WTC11 (cell line): ENCODE measurements around the gene SDC1. TPM values are rescaled to one million over a fixed set of nuclear protein-coding genes. Genes with fewer than 3 reads are reported as not detected.

Experiments
- ATAC-seq: fragments of 200-7000 bp; cut with Tn5 transposase; 2 replicates; pipeline ENCODE4 v1.10.0; 2021; ENCODE audit warnings: mild to moderate bottlenecking, moderate library complexity
- CTCF ChIA-PET: fragments of 300-600 bp; sonication (Branson Sonifier 250); formaldehyde crosslinking; loops from one replicate; lab custom pipeline; 2021; ENCODE audit warnings: antibody characterized with exemption; lab: Charles Lee
- POLR2A ChIA-PET: fragments of 350-600 bp; sonication (Branson Sonifier 250); formaldehyde crosslinking; loops from one replicate; lab custom pipeline; 2021; ENCODE audit warnings: antibody characterized with exemption; lab: Charles Lee
- DNase-seq: peaks from one replicate; pipeline ENCODE4 v3.0.0; 2021; ENCODE audit warnings: low spot score
- H3K27ac Mint-ChIP-seq: 2 replicates; pipeline ENCODE4 v1.8.0; 2021; ENCODE audit warnings: mixed read lengths
- H3K27me3 Mint-ChIP-seq: 2 replicates; pipeline ENCODE4 v1.8.0; 2021; ENCODE audit warnings: low read depth, mild to moderate bottlenecking, moderate library complexity, mixed read lengths
- H3K36me3 Mint-ChIP-seq: 2 replicates; pipeline ENCODE4 v1.8.0; 2021; ENCODE audit warnings: mixed read lengths
- H3K4me1 Mint-ChIP-seq: 2 replicates; pipeline ENCODE4 v1.8.0; 2022; ENCODE audit warnings: mixed read lengths
- H3K4me3 Mint-ChIP-seq: 2 replicates; pipeline ENCODE4 v1.8.0; 2021; ENCODE audit warnings: mild to moderate bottlenecking, moderate library complexity, mixed read lengths
- H3K9me3 Mint-ChIP-seq: 2 replicates; pipeline ENCODE4 v1.8.0; 2021; ENCODE audit warnings: mixed read lengths
- ARID4B ChIP-seq: sonication (generic); formaldehyde crosslinking; IDR thresholded peaks from 2 replicates; pipeline ENCODE4 v1.8.0; 2023; ENCODE audit warnings: missing genetic modification reagents, mild to moderate bottlenecking, borderline replicate concordance
- ATF2 ChIP-seq: sonication (generic); formaldehyde crosslinking; IDR thresholded peaks from 2 replicates; pipeline ENCODE4 v1.8.1; 2022; ENCODE audit warnings: low read depth, missing genetic modification reagents, borderline replicate concordance
- CBFB ChIP-seq: sonication (generic); formaldehyde crosslinking; IDR thresholded peaks from 2 replicates; pipeline ENCODE4 v1.8.1; 2022; ENCODE audit warnings: mild to moderate bottlenecking, low read depth, missing genetic modification reagents
- CDX4 ChIP-seq: fragments of 250-450 bp; sonication (Bioruptor Pico); IDR thresholded peaks from 2 replicates; pipeline ENCODE4 v1.9.0; 2021; ENCODE audit warnings: moderate library complexity, mild to moderate bottlenecking, inconsistent platforms, borderline replicate concordance
- EMX1 ChIP-seq: fragments of 250-450 bp; sonication (Bioruptor Pico); IDR thresholded peaks from 2 replicates; pipeline ENCODE4 v1.8.0; 2021; ENCODE audit warnings: mild to moderate bottlenecking
- ERG ChIP-seq: fragments of 250-450 bp; sonication (Bioruptor Pico); IDR thresholded peaks from 2 replicates; pipeline ENCODE4 v1.8.0; 2021; ENCODE audit warnings: mild to moderate bottlenecking
- FOXJ3 ChIP-seq: sonication (generic); formaldehyde crosslinking; IDR thresholded peaks from 2 replicates; pipeline ENCODE4 v1.9.0; 2021; ENCODE audit warnings: missing genetic modification reagents, mild to moderate bottlenecking, borderline replicate concordance
- FOXP4 ChIP-seq: sonication (generic); formaldehyde crosslinking; IDR thresholded peaks from 2 replicates; pipeline ENCODE4 v1.8.0; 2022; ENCODE audit warnings: mild to moderate bottlenecking, missing genetic modification reagents
- GRHL2 ChIP-seq: fragments of 250-450 bp; sonication (Bioruptor Pico); IDR thresholded peaks from 2 replicates; pipeline ENCODE4 v1.8.0; 2022; ENCODE audit warnings: mild to moderate bottlenecking, moderate library complexity; ENCODE audit not compliant: insufficient replicate concordance, severe bottlenecking
- JAZF1 ChIP-seq: fragments of 250-450 bp; sonication (Bioruptor Pico); IDR thresholded peaks from 2 replicates; pipeline ENCODE4 v1.9.0; 2021; ENCODE audit warnings: moderate library complexity, mild to moderate bottlenecking, inconsistent platforms
- JUN ChIP-seq: sonication (generic); formaldehyde crosslinking; IDR thresholded peaks from 2 replicates; pipeline ENCODE4 v1.8.0; 2023; ENCODE audit warnings: mild to moderate bottlenecking, missing genetic modification reagents
- MAX ChIP-seq: sonication (generic); formaldehyde crosslinking; IDR thresholded peaks from 2 replicates; pipeline ENCODE4 v1.8.0; 2022; ENCODE audit warnings: mild to moderate bottlenecking, missing genetic modification reagents
- MXD4 ChIP-seq: fragments of 250-450 bp; sonication (Bioruptor Pico); IDR thresholded peaks from 2 replicates; pipeline ENCODE4 v1.8.0; 2021; ENCODE audit warnings: mild to moderate bottlenecking, moderate library complexity, borderline replicate concordance
- NFATC4 ChIP-seq: fragments of 250-450 bp; sonication (Bioruptor Pico); IDR thresholded peaks from 2 replicates; pipeline ENCODE4 v1.9.0; 2021; ENCODE audit warnings: mild to moderate bottlenecking
- NR1H2 ChIP-seq: sonication (generic); formaldehyde crosslinking; IDR thresholded peaks from 2 replicates; pipeline ENCODE4 v1.9.0; 2021; ENCODE audit warnings: mild to moderate bottlenecking, moderate library complexity, missing genetic modification reagents
- PRRX2 ChIP-seq: fragments of 250-450 bp; sonication (Bioruptor Pico); IDR thresholded peaks from 2 replicates; pipeline ENCODE4 v1.8.0; 2021; ENCODE audit warnings: mild to moderate bottlenecking
- RORB ChIP-seq: fragments of 250-450 bp; sonication (Bioruptor Pico); IDR thresholded peaks from 2 replicates; pipeline ENCODE4 v1.9.0; 2021; ENCODE audit warnings: mild to moderate bottlenecking
- ZBTB21 ChIP-seq: sonication (generic); formaldehyde crosslinking; IDR thresholded peaks from 2 replicates; pipeline ENCODE4 v1.8.1; 2023; ENCODE audit warnings: mild to moderate bottlenecking, missing genetic modification reagents, borderline replicate concordance
- ZBTB43 ChIP-seq: sonication (generic); formaldehyde crosslinking; IDR thresholded peaks from 2 replicates; pipeline ENCODE4 v1.8.1; 2023; ENCODE audit warnings: mild to moderate bottlenecking, missing genetic modification reagents
- ZNF121 ChIP-seq: sonication (generic); formaldehyde crosslinking; IDR thresholded peaks from 2 replicates; pipeline ENCODE4 v1.8.0; 2023; ENCODE audit warnings: missing genetic modification reagents
- ZNF263 ChIP-seq: sonication (generic); formaldehyde crosslinking; IDR thresholded peaks from 2 replicates; pipeline ENCODE4 v1.8.1; 2022; ENCODE audit warnings: low read depth, mild to moderate bottlenecking, moderate library complexity, missing genetic modification reagents
- ZNF317 ChIP-seq: sonication (generic); formaldehyde crosslinking; IDR thresholded peaks from 2 replicates; pipeline ENCODE4 v1.8.1; 2023; ENCODE audit warnings: low read depth, mild to moderate bottlenecking, moderate library complexity, missing genetic modification reagents, borderline replicate concordance
- ZNF423 ChIP-seq: fragments of 250-450 bp; sonication (Bioruptor Pico); IDR thresholded peaks from 2 replicates; pipeline ENCODE4 v2.1.2; 2022; ENCODE audit warnings: mild to moderate bottlenecking, moderate library complexity
- total RNA-seq: library from RNA; stranded (reverse); gene quantifications from 3 replicates; pipeline ENCODE4 v1.2.3, GENCODE V29; 2021

Gene SDC1
- total RNA-seq, 1 experiment from 2014 or later, result 52.6 TPM

- TF ChIP-seq GRHL2 (CRISPR knock-in tag), result no peak
- TF ChIP-seq RORB (CRISPR knock-in tag), result no peak
- no peak for TF ChIP-seq NFATC4
- TF ChIP-seq FOXP4, result no peak
- TF ChIP-seq, all 79 proteins: peak for 0
Observed at GRCh38 chr2:20188201-20188600, 36.7 kb downstream of the SDC1 start (continued).

GRCh38 chr2:20187331-20187730 is 37.6 kb downstream of the SDC1 start:
- ChIA-PET CTCF (interaction anchor here (1.3 to 2.4 kb wide), 3 partner anchors 38 to 172 kb away, joined by 3 to 6 read pairs (median 4); partner anchors contain the start of gene SDC1), POLR2A (no interaction called here)
- no peaks in the 10 kb centered on the region for H3K27me3 Mint-ChIP-seq
- H3K36me3 Mint-ChIP-seq, result no peaks in the 10 kb centered on the region
- ATAC-seq, result no peak
- no peak overlapping the region for H3K27ac Mint-ChIP-seq
- no peak overlapping the region for H3K4me3 Mint-ChIP-seq
- H3K9me3 Mint-ChIP-seq, result no peaks in the 10 kb centered on the region
- no peak for TF ChIP-seq NR1H2 (CRISPR knock-in tag)
- TF ChIP-seq ZNF423 (CRISPR knock-in tag), result peak; percentile 97
- DNase-seq, result no peak
- peaks cover 43% of the 10 kb centered on the region for H3K4me1 Mint-ChIP-seq

- Mint-ChIP-seq H3K4me1 (peaks cover 43% of the 10 kb centered on the region), H3K27me3 (no peaks in the 10 kb centered on the region), H3K27ac (no peak overlapping the region), H3K9me3 (no peaks in the 10 kb centered on the region), H3K36me3 (no peaks in the 10 kb centered on the region), H3K4me3 (no peak overlapping the region)
- DNase-seq (no peak), ATAC-seq (no peak)
- TF ChIP-seq MXD4 (CRISPR knock-in tag), result no peak
- no peak for TF ChIP-seq MAX (CRISPR knock-in tag)
- TF ChIP-seq JAZF1 (CRISPR knock-in tag), result no peak
- TF ChIP-seq ARID4B (CRISPR knock-in tag), result no peak
- no peak for TF ChIP-seq ZNF121 (CRISPR knock-in tag)
- no peak for TF ChIP-seq PRRX2 (CRISPR knock-in tag)
- no peak for TF ChIP-seq ZBTB43 (CRISPR knock-in tag)
- TF ChIP-seq ATF2 (CRISPR knock-in tag), result no peak
- no peak for TF ChIP-seq EMX1
- TF ChIP-seq CDX4, result no peak
- TF ChIP-seq FOXJ3, result no peak
- no peak for TF ChIP-seq JUN (CRISPR knock-in tag)
- TF ChIP-seq ZNF317 (CRISPR knock-in tag), result no peak
- no peak for TF ChIP-seq CBFB (CRISPR knock-in tag)
- TF ChIP-seq ZNF263 (CRISPR knock-in tag), result no peak
- TF ChIP-seq ZBTB21 (CRISPR knock-in tag), result no peak
- no peak for TF ChIP-seq ERG
- TF ChIP-seq RORB (CRISPR knock-in tag), result no peak
- ChIA-PET CTCF (interaction anchor here (1.5 to 2.4 kb wide), 5 partner anchors 22 to 171 kb away, joined by 3 to 6 read pairs (median 5); partner anchors contain the start of gene SDC1), POLR2A (no interaction called here)
Observed at GRCh38 chr2:20186855-20187187, 38.1 kb downstream of the SDC1 start.
